Neural cell (in vitro differentiated cells): ENCODE results near the gene ASCC2. TPM values are rescaled to one million over a fixed set of nuclear protein-coding genes. Genes with fewer than 3 reads are reported as not detected.
"Not testable (repeated sequence)": the region's sequence is repeated elsewhere in the genome, so short reads cannot be mapped to it uniquely, and the experiment has no call there.

Experiments used
- H2AFZ ChIP-seq: fragments of 200-600, 300-800 bp; sonication (generic), shearing (Covaris generic); 2 replicates; pipeline ENCODE4 v1.6.0; 2014; ENCODE audit warnings: low read depth, mild to moderate bottlenecking, antibody characterized with exemption, low read length, moderate library complexity
- H3F3A ChIP-seq: fragments of 200-600 bp; shearing (Covaris generic); 2 replicates; pipeline ENCODE4 v1.6.1; 2016; ENCODE audit warnings: mild to moderate bottlenecking, moderate library complexity, mixed read lengths, antibody characterized with exemption, low read length; ENCODE audit not compliant: insufficient read depth, poor library complexity, severe bottlenecking
- H3K27ac ChIP-seq: fragments of 200-600, 300-800 bp; sonication (generic), shearing (Covaris generic); 2 replicates; pipeline ENCODE4 v1.5.1; 2014; ENCODE audit warnings: mild to moderate bottlenecking, low read length, moderate library complexity
- H3K27me3 ChIP-seq: fragments of 300-800, 200-600 bp; sonication (generic), shearing (Covaris generic); 2 replicates; pipeline ENCODE4 v1.6.0; 2014; ENCODE audit warnings: mild to moderate bottlenecking, low read depth, low read length, moderate library complexity; ENCODE audit not compliant: insufficient read depth
- H3K36me3 ChIP-seq: fragments of 300-800, 200-600 bp; sonication (generic), shearing (Covaris generic); 2 replicates; pipeline ENCODE4 v1.5.1; 2014; ENCODE audit warnings: mild to moderate bottlenecking, antibody characterized with exemption, low read length, moderate library complexity; ENCODE audit not compliant: insufficient read depth
- H3K4me2 ChIP-seq: fragments of 300-800, 200-600 bp; sonication (generic), shearing (Covaris generic); 2 replicates; pipeline ENCODE4 v1.6.0; 2014; ENCODE audit warnings: mild to moderate bottlenecking, low read length
- H3K4me3 ChIP-seq: fragments of 300-800, 200-600 bp; sonication (generic), shearing (Covaris generic); 2 replicates; pipeline ENCODE4 v1.5.1; 2014; ENCODE audit warnings: mild to moderate bottlenecking, low read length, moderate library complexity
- H3K79me2 ChIP-seq: fragments of 200-600 bp; shearing (Covaris generic); replicated peaks from 2 replicates; pipeline ENCODE4 v1.6.0; 2014; ENCODE audit warnings: mild to moderate bottlenecking, low read length, moderate library complexity; ENCODE audit not compliant: insufficient read depth
- H3K9ac ChIP-seq: fragments of 300-800, 200-600 bp; sonication (generic), shearing (Covaris generic); 2 replicates; pipeline ENCODE4 v1.6.1; 2016; ENCODE audit warnings: mild to moderate bottlenecking, low read length, mixed read lengths
- H3K9me2 ChIP-seq: fragments of 200-600 bp; shearing (Covaris generic); 2 replicates; pipeline ENCODE4 v1.6.1; 2016; ENCODE audit warnings: mild to moderate bottlenecking, low read length, mixed read lengths; ENCODE audit not compliant: insufficient read depth
- H3K9me3 ChIP-seq: fragments of 200-600, 300-800 bp; sonication (generic), shearing (Covaris generic); 2 replicates; pipeline ENCODE4 v1.6.1; 2016; ENCODE audit warnings: mild to moderate bottlenecking, mixed run types, low read length, moderate library complexity, mixed read lengths
- H4K20me1 ChIP-seq: fragments of 200-600 bp; shearing (Covaris generic); 2 replicates; pipeline ENCODE4 v1.6.1; 2016; ENCODE audit warnings: mild to moderate bottlenecking, mixed run types; ENCODE audit not compliant: insufficient read depth
- CTCF ChIP-seq: fragments of 450-650 bp; IDR thresholded peaks from 2 replicates; pipeline ENCODE4 v1.5.1; 2014; ENCODE audit warnings: antibody characterized with exemption, mild to moderate bottlenecking, moderate library complexity; ENCODE audit not compliant: poor library complexity, severe bottlenecking
- EP300 ChIP-seq: fragments of 450-650 bp; conservative IDR thresholded peaks from 2 replicates; pipeline ENCODE4 v1.6.1; 2014; ENCODE audit warnings: antibody characterized with exemption, mild to moderate bottlenecking, moderate library complexity; ENCODE audit not compliant: poor library complexity, severe bottlenecking
- EZH2 ChIP-seq: fragments of 200-600, 300-800 bp; shearing (Covaris generic), sonication (generic); IDR thresholded peaks from 2 replicates; pipeline ENCODE4 v1.6.1; 2014; ENCODE audit warnings: antibody characterized with exemption, low read length, borderline replicate concordance, mild to moderate bottlenecking; ENCODE audit not compliant: insufficient read depth, poor library complexity, severe bottlenecking
- MXI1 ChIP-seq: fragments of 450-650 bp; conservative IDR thresholded peaks from 2 replicates; pipeline ENCODE4 v1.6.1; 2014; ENCODE audit warnings: antibody characterized with exemption, mild to moderate bottlenecking; ENCODE audit not compliant: poor library complexity, severe bottlenecking
- POLR2AphosphoS5 ChIP-seq: IDR thresholded peaks from 2 replicates; pipeline ENCODE4 v1.6.1; 2012
- RAD21 ChIP-seq: fragments of 450-650 bp; conservative IDR thresholded peaks from 2 replicates; pipeline ENCODE4 v1.6.1; 2014; ENCODE audit warnings: antibody characterized with exemption, mild to moderate bottlenecking, moderate library complexity
- REST ChIP-seq: IDR thresholded peaks from 2 replicates; pipeline ENCODE4 v1.6.1; 2012; ENCODE audit warnings: borderline replicate concordance
- SMC3 ChIP-seq: fragments of 450-650 bp; conservative IDR thresholded peaks from 2 replicates; pipeline ENCODE4 v1.6.1; 2014; ENCODE audit warnings: antibody characterized with exemption, mild to moderate bottlenecking, moderate library complexity; ENCODE audit not compliant: poor library complexity
- TAF1 ChIP-seq: IDR thresholded peaks from 2 replicates; pipeline ENCODE4 v1.6.1; 2012; ENCODE audit warnings: low read depth
- polyA plus RNA-seq: library from polyadenylated mRNA; depleted of rRNA; stranded (reverse); fragments of >200 nt; gene quantifications from 2 replicates; pipeline ENCODE4 v1.2.3, GENCODE V29; 2014

ASCC2 gene
- polyA plus RNA-seq, 1 donor from 2014 or later, result 26.2 TPM

GRCh38 chr22:29827726-29828125 lies 10.3 kb downstream of the ASCC2 start:
- not testable (repeated sequence) for H3K4me3 ChIP-seq, H4K20me1 ChIP-seq, H3K36me3 ChIP-seq, H3K4me2 ChIP-seq, H3K9ac ChIP-seq, H3K9me3 ChIP-seq, H3K9me2 ChIP-seq, H2AFZ ChIP-seq, H3K27me3 ChIP-seq, H3K79me2 ChIP-seq, H3F3A ChIP-seq
- peak overlapping the region; percentile 30 for H3K27ac ChIP-seq
- peak; percentile 25 for TF ChIP-seq EP300

- H3K9me2 ChIP-seq, result no peaks in the 10 kb centered on the region
- no peaks in the 10 kb centered on the region for H3K27me3 ChIP-seq
- H3K4me2 ChIP-seq, result no peak overlapping the region
- H3K79me2 ChIP-seq, result no peaks in the 10 kb centered on the region
- H2AFZ ChIP-seq, result no peak overlapping the region
- H3K27ac ChIP-seq, result peak overlapping the region; percentile 16
- H3K9ac ChIP-seq, result no peak overlapping the region
- no peaks in the 10 kb centered on the region for H3F3A ChIP-seq
- no peaks in the 10 kb centered on the region for H3K9me3 ChIP-seq
- H3K36me3 ChIP-seq, result peaks cover 3% of the 10 kb centered on the region
- H4K20me1 ChIP-seq, result no peaks in the 10 kb centered on the region
- TF ChIP-seq CTCF (no peak), POLR2AphosphoS5 (no peak), TAF1 (no peak)
- H3K4me3 ChIP-seq, result no peak overlapping the region
Observed at GRCh38 chr22:29827091-29827490, 11.0 kb downstream of the ASCC2 start.

- H3K27ac ChIP-seq, result no peak overlapping the region
- H4K20me1 ChIP-seq, result no peaks in the 10 kb centered on the region
- no peaks in the 10 kb centered on the region for H3F3A ChIP-seq
- H3K9me2 ChIP-seq, result no peaks in the 10 kb centered on the region
- no peak overlapping the region for H3K4me3 ChIP-seq
- TF ChIP-seq CTCF (no peak), TAF1 (no peak)
- H3K36me3 ChIP-seq, result peaks cover 3% of the 10 kb centered on the region
- no peak overlapping the region for H2AFZ ChIP-seq
- no peaks in the 10 kb centered on the region for H3K27me3 ChIP-seq
- H3K9me3 ChIP-seq, result no peaks in the 10 kb centered on the region
- H3K79me2 ChIP-seq, result no peaks in the 10 kb centered on the region
- H3K4me2 ChIP-seq, result no peak overlapping the region
- H3K9ac ChIP-seq, result no peak overlapping the region
Observed at GRCh38 chr22:29825578-29825977, 12.5 kb downstream of the ASCC2 start.

- Histone ChIP-seq H3K9me2 (no peaks in the 10 kb centered on the region), H4K20me1 (no peaks in the 10 kb centered on the region), H3K36me3 (peaks cover 3% of the 10 kb centered on the region), H2AFZ (no peak overlapping the region), H3K4me2 (no peak overlapping the region), H3K79me2 (no peaks in the 10 kb centered on the region), H3K9me3 (no peaks in the 10 kb centered on the region), H3K9ac (no peak overlapping the region), H3K27ac (no peak overlapping the region), H3K27me3 (no peaks in the 10 kb centered on the region), H3K4me3 (no peak overlapping the region), H3F3A (no peaks in the 10 kb centered on the region)
- no peak for TF ChIP-seq EZH2
- TF ChIP-seq RAD21, result no peak
- TF ChIP-seq SMC3, result no peak
- TF ChIP-seq REST, result no peak
- no peak for TF ChIP-seq TAF1
- TF ChIP-seq POLR2AphosphoS5, result no peak
- no peak for TF ChIP-seq CTCF
- no peak for TF ChIP-seq MXI1
Observed at GRCh38 chr22:29824677-29825076, 13.4 kb downstream of the ASCC2 start.
